Measurements from ENCODE around the gene XRCC5.

DNA sequence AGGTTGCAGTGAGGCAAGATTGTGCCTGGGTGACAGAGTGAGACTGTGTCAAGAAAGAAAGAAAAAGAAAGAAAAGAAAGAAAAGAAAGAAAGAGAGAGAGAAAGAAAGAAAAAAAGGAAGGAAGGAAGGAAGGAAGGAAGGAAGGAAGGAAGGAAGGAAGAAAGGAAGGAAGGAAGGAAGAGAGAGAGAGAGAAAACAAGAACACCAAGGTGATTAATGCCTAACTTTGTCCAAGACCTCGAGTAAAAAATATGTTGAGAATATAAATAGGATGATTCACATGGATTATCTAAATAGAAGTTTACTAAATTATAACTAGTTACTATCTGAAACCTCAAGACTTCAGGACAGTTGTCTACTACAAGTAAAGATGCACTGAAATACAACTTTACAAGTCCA lies 34.8 kb upstream of the XRCC5 start:
- no peak for TF ChIP-seq POLR2A (IDR thresholded peaks at IDR 0.05; ENCODE audit: borderline replicate concordance, extremely low read depth, insufficient read depth, insufficient read length)
- TF ChIP-seq, protein P1, sequence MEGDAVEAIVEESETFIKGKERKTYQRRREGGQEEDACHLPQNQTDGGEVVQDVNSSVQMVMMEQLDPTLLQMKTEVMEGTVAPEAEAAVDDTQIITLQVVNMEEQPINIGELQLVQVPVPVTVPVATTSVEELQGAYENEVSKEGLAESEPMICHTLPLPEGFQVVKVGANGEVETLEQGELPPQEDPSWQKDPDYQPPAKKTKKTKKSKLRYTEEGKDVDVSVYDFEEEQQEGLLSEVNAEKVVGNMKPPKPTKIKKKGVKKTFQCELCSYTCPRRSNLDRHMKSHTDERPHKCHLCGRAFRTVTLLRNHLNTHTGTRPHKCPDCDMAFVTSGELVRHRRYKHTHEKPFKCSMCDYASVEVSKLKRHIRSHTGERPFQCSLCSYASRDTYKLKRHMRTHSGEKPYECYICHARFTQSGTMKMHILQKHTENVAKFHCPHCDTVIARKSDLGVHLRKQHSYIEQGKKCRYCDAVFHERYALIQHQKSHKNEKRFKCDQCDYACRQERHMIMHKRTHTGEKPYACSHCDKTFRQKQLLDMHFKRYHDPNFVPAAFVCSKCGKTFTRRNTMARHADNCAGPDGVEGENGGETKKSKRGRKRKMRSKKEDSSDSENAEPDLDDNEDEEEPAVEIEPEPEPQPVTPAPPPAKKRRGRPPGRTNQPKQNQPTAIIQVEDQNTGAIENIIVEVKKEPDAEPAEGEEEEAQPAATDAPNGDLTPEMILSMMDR (IDR thresholded peaks at IDR 0.05 in 2 of 3, conservative IDR thresholded peaks at IDR 0.05 in 1 of 3; ENCODE audit: borderline replicate concordance in 1 of 3, insufficient read depth in 1 of 3, low read depth in 2 of 3, low read length in 2 of 3) = no peak
- TF ChIP-seq, protein P2, sequence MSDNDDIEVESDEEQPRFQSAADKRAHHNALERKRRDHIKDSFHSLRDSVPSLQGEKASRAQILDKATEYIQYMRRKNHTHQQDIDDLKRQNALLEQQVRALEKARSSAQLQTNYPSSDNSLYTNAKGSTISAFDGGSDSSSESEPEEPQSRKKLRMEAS (IDR thresholded peaks at IDR 0.05) = no peak
- no peak for TF ChIP-seq EZH2phosphoT487 (IDR thresholded peaks at IDR 0.05; ENCODE audit: borderline replicate concordance)
- TF ChIP-seq ZNF274 (IDR thresholded peaks at IDR 0.05; ENCODE audit: low read depth, low read length) = no peak
- no peak for TF ChIP-seq SRF (IDR thresholded peaks at IDR 0.05; ENCODE audit: low read depth)

Data from HCT116 (cell line).